ENCODE measurements around the gene TNN.

- no peak for TF ChIP-seq ZBTB33 (IDR thresholded peaks at IDR 0.05)
- 0 out of 6 replicates have a peak, but pooled peaks of 1 of the 3 experiments have one; percentile 3 for TF ChIP-seq CTCF (IDR thresholded peaks at IDR 0.05 in 2 of 3, conservative IDR thresholded peaks at IDR 0.05 in 1 of 3; ENCODE audit: control insufficient read depth in 2 of 3, extremely low read depth in 1 of 3, insufficient read depth in 1 of 3, low read depth in 3 of 3, low read length in 3 of 3)
- no peak for TF ChIP-seq CHD2 (IDR thresholded peaks at IDR 0.05; ENCODE audit: borderline replicate concordance, low read depth, low read length)
- no peak for TF ChIP-seq HCFC1 (IDR thresholded peaks at IDR 0.05; ENCODE audit: low read length)
- TF ChIP-seq POLR2AphosphoS2 (IDR thresholded peaks at IDR 0.05; ENCODE audit: low read depth, low read length) = no peak
- no peak for TF ChIP-seq MAX (IDR thresholded peaks at IDR 0.05; ENCODE audit: low read depth, low read length)
- no peak for TF ChIP-seq ZNF274 (IDR thresholded peaks at IDR 0.05; ENCODE audit: insufficient read depth, insufficient read length)
- TF ChIP-seq EP300 (IDR thresholded peaks at IDR 0.05; ENCODE audit: borderline replicate concordance in 1 of 2, control insufficient read depth in 1 of 2, low read depth in 2 of 2, low read length in 2 of 2) = no peak
- TF ChIP-seq GABPA (IDR thresholded peaks at IDR 0.05; ENCODE audit: low read depth) = no peak
- TF ChIP-seq YY1 (IDR thresholded peaks at IDR 0.05; ENCODE audit: low read depth, low read length) = no peak
- TF ChIP-seq POLR2A (IDR thresholded peaks at IDR 0.05; ENCODE audit: low read depth, low read length) = no peak
- TF ChIP-seq CEBPZ (IDR thresholded peaks at IDR 0.05; ENCODE audit: low read depth, low read length) = no peak
- TF ChIP-seq ZBTB40 (IDR thresholded peaks at IDR 0.05; ENCODE audit: borderline replicate concordance) = no peak
Measured at GRCh38 chr1:175073633-175074032, 6.0 kb downstream of the TNN start.

Measured in GM12878 (cell line).